Progenitor cell of endocrine pancreas (in vitro differentiated cells): ENCODE measurements around the gene NPTX2. TPM values are rescaled to one million over a fixed set of nuclear protein-coding genes. Genes with fewer than 3 reads are reported as not detected.

Experiments
- DNase-seq: peaks from one replicate; pipeline ENCODE4 v3.0.0; 2021; ENCODE audit warnings: low spot score; ENCODE audit not compliant: unreplicated experiment
- H3K27ac Mint-ChIP-seq: 2 replicates; pipeline ENCODE4 v1.8.0; 2021; ENCODE audit warnings: mild to moderate bottlenecking, moderate library complexity, mixed read lengths
- H3K27me3 Mint-ChIP-seq: 2 replicates; pipeline ENCODE4 v1.8.0; 2021; ENCODE audit warnings: mixed read lengths
- H3K36me3 Mint-ChIP-seq: 2 replicates; pipeline ENCODE4 v1.8.0; 2022; ENCODE audit warnings: mixed read lengths; ENCODE audit not compliant: insufficient read depth
- H3K4me1 Mint-ChIP-seq: 2 replicates; pipeline ENCODE4 v1.8.0; 2021; ENCODE audit warnings: low read depth, mixed read lengths
- H3K4me3 Mint-ChIP-seq: 2 replicates; pipeline ENCODE4 v1.8.0; 2021; ENCODE audit warnings: low read depth, mild to moderate bottlenecking, moderate library complexity, mixed read lengths
- H3K9me3 Mint-ChIP-seq: 2 replicates; pipeline ENCODE4 v1.8.0; 2021; ENCODE audit warnings: low read depth, mixed read lengths
- total RNA-seq: library from RNA; stranded (reverse); gene quantifications from 2 replicates; pipeline ENCODE4 v1.2.1, GENCODE V29; 2021
- TF ChIP-seq, protein P1 (sequence below): fragments of 200-600 bp; sonication (generic); IDR thresholded peaks from one replicate; pipeline ENCODE4 v1.5.0; 2021; ENCODE audit warnings: antibody characterized with exemption, mild to moderate bottlenecking; ENCODE audit not compliant: unreplicated experiment

The NPTX2 gene
- total RNA-seq, 1 donor from 2014 or later: 0.14 TPM

DNA sequence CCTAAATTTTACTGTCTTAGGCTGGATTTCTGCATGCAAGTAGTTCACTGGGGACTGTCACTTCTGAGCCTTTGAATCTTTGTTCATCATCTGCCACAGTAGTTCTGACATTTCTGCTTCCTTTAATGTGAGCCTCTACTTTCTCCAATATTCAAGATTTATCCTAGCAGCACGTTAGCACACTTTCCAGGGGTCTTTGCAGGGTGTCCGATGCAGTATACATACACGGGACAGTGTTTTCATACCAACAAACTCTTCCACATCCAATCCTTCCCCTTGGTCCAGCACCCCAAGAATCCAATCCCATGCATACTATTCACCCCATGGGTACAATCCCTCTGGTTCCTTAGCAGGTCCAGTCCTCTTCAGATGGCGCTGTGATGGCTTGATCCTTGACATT lies 22.7 kb upstream of the NPTX2 start:
- TF ChIP-seq, protein P1, sequence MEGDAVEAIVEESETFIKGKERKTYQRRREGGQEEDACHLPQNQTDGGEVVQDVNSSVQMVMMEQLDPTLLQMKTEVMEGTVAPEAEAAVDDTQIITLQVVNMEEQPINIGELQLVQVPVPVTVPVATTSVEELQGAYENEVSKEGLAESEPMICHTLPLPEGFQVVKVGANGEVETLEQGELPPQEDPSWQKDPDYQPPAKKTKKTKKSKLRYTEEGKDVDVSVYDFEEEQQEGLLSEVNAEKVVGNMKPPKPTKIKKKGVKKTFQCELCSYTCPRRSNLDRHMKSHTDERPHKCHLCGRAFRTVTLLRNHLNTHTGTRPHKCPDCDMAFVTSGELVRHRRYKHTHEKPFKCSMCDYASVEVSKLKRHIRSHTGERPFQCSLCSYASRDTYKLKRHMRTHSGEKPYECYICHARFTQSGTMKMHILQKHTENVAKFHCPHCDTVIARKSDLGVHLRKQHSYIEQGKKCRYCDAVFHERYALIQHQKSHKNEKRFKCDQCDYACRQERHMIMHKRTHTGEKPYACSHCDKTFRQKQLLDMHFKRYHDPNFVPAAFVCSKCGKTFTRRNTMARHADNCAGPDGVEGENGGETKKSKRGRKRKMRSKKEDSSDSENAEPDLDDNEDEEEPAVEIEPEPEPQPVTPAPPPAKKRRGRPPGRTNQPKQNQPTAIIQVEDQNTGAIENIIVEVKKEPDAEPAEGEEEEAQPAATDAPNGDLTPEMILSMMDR: no peak
- Mint-ChIP-seq H3K4me1 (no peaks in the 10 kb centered on the region), H3K27ac (no peak overlapping the region), H3K27me3 (peaks cover 23% of the 10 kb centered on the region), H3K9me3 (no peaks in the 10 kb centered on the region), H3K4me3 (no peak overlapping the region), H3K36me3 (no peaks in the 10 kb centered on the region)
- no peak for DNase-seq

DNA sequence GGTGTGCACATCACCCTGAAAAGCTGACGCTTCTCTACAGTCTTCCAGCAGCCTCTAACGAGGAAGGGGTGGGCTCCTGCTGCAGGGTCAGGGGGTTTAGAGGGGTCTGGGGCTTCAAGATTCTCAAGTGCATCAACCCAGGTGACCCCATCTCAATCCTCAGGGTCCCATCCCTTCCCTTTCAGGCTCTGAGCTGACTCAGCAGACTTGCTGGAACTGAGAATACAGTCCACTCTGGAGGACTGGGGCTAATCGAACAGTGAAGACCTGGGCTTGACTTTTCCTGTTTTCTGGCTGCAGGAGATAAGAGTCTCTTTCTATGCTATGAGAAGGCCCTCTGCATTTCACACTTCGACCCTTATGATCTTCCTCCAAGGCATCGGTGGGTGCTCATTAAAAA lies 22.3 kb upstream of the NPTX2 start:
- no peak for DNase-seq
- Mint-ChIP-seq H3K27me3 (peaks cover 23% of the 10 kb centered on the region), H3K9me3 (no peaks in the 10 kb centered on the region), H3K4me3 (no peak overlapping the region), H3K27ac (no peak overlapping the region), H3K4me1 (no peaks in the 10 kb centered on the region), H3K36me3 (no peaks in the 10 kb centered on the region)
- TF ChIP-seq, protein P1: no peak

DNA sequence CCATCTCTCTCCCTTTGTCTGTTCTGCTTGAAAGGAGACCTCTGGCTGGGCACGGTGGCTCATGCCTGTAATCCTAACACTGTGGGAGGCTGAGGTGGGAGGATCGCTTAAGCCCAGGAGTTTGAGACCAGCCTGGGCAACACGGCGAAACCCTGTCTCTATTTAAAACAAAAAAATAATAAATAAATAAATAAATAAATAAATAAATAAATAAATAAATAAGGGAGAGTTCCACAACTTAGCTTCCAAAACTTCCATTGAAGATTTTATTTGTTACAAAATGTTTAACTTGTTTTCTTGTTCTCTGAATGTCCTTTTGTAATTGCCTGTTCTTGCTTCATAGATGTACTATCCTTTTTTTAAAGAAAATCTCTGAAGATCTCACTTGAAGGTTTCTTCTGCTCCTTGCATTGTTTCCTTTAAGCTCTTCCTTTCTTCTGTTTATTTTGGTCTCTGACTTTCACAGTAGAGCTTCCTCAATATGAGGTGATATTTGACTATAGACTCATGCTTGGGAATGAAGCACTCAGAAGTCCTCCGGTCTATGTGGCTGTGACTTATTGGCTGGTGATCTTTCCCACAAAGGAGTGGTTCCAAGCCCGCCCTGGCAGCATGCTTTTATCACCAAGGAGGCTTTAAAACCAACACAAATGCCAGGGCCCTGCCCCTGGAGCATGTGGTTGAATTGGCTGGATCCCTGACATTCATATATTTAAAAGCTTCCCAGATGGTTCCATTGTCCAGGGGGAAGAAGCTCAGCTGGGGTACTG lies 18.1 kb upstream of the NPTX2 start:
- Mint-ChIP-seq H3K36me3 (no peaks in the 10 kb centered on the region), H3K27me3 (peaks cover 23% of the 10 kb centered on the region), H3K9me3 (no peaks in the 10 kb centered on the region), H3K27ac (no peak overlapping the region), H3K4me1 (no peaks in the 10 kb centered on the region), H3K4me3 (no peak overlapping the region)
- DNase-seq: no peak
- TF ChIP-seq, protein P1: no peak

DNA sequence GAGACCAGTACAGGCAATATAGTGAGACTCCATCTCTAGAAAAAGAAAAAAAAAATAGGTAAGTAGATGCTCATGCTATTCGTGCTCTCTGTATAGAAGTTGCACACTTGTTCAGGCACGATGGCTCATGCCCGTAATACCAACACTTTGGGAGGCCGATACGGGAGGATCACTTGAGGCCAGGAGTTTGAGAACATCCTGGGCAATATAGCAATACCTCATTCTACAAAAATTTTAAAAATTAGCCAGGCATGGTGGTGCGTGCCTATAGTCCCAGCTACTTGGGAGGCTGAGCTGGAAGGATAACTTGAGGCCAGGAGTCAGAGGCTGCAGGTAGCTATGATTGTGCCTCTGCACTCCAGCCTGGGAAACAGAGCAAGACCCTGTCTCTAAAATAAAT lies 17.2 kb upstream of the NPTX2 start:
- no peaks in the 10 kb centered on the region for H3K4me1 Mint-ChIP-seq
- TF ChIP-seq, protein P1: no peak
- H3K9me3 Mint-ChIP-seq: no peaks in the 10 kb centered on the region
- H3K4me3 Mint-ChIP-seq: no peak overlapping the region
- peaks cover 22% of the 10 kb centered on the region for H3K27me3 Mint-ChIP-seq
- H3K36me3 Mint-ChIP-seq: no peaks in the 10 kb centered on the region
- no peak for DNase-seq
- no peak overlapping the region for H3K27ac Mint-ChIP-seq

DNA sequence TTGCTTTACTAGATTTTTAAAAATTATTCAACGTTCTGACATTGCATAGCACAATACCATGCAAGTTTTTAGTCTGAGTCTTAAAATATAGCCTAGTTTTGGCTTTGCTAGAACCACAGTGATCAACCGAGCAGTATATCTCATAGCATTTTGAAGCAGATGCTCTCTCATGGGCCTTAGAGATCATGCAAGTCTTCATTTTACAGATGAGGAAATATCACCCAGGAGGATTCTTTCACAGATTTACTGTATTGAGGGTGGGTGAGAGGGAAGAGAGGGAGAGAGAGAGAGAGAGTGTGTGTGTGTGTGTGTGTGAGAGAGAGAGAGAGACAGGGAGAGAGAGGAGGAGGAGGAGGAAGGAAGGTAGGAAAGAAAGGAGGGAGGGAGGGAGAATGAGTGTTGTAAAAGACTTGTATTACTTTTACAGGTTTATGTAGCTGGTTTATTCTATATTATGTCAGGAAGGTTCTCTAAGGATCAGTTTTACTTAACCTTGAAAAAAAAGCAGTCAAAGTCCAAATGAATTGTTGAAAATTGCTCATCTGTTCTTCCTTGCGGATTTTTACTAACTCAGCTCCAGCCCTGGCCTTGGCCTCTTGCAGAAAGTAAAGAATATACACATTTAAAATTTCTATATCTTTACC lies 14.2 kb upstream of the NPTX2 start:
- DNase-seq: no peak
- Mint-ChIP-seq H3K4me1 (no peaks in the 10 kb centered on the region), H3K27ac (no peak overlapping the region), H3K36me3 (no peaks in the 10 kb centered on the region), H3K27me3 (peaks cover 35% of the 10 kb centered on the region), H3K9me3 (no peaks in the 10 kb centered on the region), H3K4me3 (no peak overlapping the region)
- TF ChIP-seq, protein P1: no peak
